ENCODE measurements around the gene GPR107.

DNA sequence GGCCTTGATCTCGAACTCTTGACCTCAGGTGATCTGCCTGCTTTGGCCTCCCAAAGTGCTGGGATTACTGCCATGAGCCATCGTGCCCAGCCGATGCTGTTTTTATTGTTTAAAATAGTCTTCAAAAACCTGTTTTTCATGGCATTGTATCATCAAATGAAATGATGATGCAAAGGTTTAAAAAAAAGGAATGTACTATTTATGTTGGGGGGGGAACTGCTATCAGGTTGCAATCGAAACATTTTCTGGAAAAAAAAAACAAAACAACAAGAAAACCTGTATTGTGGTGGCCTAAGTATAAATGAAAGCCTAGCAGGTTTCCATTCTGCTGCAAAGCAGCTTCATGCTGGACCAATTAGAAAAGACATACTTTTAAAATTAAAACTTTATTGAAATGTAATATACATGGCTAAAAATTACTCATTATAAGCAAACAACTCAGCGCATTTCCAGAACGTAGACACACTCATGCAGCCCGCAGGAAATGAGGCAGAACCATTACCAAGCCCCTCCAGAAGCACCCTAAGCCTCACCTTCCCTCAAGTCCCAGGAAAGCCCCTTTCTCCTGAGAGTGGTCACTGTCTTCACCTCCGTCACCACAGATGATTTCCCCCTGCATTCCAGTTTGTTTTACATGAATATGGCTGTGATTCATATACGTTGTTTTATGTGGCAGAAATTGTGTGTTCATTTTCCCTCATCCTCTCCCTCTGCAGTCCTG, 19.0 kb downstream of the GPR107 start:
- TF ChIP-seq, protein P1, sequence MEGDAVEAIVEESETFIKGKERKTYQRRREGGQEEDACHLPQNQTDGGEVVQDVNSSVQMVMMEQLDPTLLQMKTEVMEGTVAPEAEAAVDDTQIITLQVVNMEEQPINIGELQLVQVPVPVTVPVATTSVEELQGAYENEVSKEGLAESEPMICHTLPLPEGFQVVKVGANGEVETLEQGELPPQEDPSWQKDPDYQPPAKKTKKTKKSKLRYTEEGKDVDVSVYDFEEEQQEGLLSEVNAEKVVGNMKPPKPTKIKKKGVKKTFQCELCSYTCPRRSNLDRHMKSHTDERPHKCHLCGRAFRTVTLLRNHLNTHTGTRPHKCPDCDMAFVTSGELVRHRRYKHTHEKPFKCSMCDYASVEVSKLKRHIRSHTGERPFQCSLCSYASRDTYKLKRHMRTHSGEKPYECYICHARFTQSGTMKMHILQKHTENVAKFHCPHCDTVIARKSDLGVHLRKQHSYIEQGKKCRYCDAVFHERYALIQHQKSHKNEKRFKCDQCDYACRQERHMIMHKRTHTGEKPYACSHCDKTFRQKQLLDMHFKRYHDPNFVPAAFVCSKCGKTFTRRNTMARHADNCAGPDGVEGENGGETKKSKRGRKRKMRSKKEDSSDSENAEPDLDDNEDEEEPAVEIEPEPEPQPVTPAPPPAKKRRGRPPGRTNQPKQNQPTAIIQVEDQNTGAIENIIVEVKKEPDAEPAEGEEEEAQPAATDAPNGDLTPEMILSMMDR (IDR thresholded peaks at IDR 0.05), result no peak
- TF ChIP-seq EP300 (IDR thresholded peaks at IDR 0.05), result no peak
- no peak for TF ChIP-seq POLR2AphosphoS5 (IDR thresholded peaks at IDR 0.05)
- TF ChIP-seq POLR2A (IDR thresholded peaks at IDR 0.05; ENCODE audit: low read depth), result no peak

Data from esophagus muscularis mucosa (tissue), 4 donors.